Activated T-helper 2 cell treated with anti-CD3 and anti-CD28 coated beads, Interferon-gamma antibody, Interleukin-2, Interleukin-4, amounts not matched to agents 10 μg/mL and 5 μg/mL and 100 μg/mL, durations not matched to agents 14 hours and 24 hours and 36 hours (primary cell): Measurements from ENCODE around the gene PCDHGC3. TPM values are rescaled to one million over a fixed set of nuclear protein-coding genes. Genes with fewer than 3 reads are reported as not detected.
A peak's percentile ranks its signal among the peaks of the same experiment; 100 is the strongest.

Experiments
- DNase-seq: peaks from one replicate; pipeline ENCODE4 v3.0.0; 2021; ENCODE audit warnings: low spot score
- H3K27ac Mint-ChIP-seq: one replicate; pipeline ENCODE4 v1.8.0; 2021; ENCODE audit warnings: mixed read lengths
- H3K27me3 Mint-ChIP-seq: one replicate; pipeline ENCODE4 v1.8.0; 2021; ENCODE audit warnings: low read depth, mixed read lengths
- H3K36me3 Mint-ChIP-seq: one replicate; pipeline ENCODE4 v1.8.0; 2021; ENCODE audit warnings: low read depth, mixed read lengths
- H3K4me1 Mint-ChIP-seq: one replicate; pipeline ENCODE4 v1.8.0; 2021; ENCODE audit warnings: low read depth, mixed read lengths
- H3K4me3 Mint-ChIP-seq: one replicate; pipeline ENCODE4 v1.8.0; 2021; ENCODE audit warnings: low read depth, mild to moderate bottlenecking, moderate library complexity, mixed read lengths
- H3K9me3 Mint-ChIP-seq: one replicate; pipeline ENCODE4 v1.8.0; 2021; ENCODE audit warnings: mixed read lengths
- intact Hi-C: fragments of 100-400 bp; cut with micrococcal nuclease; formaldehyde crosslinking; loops from one replicate; pipeline ENCODE4 v1.15.1; 2023
- total RNA-seq: library from RNA; stranded (reverse); gene quantifications from 2 replicates; pipeline ENCODE4 v1.2.3, GENCODE V29; 2022

PCDHGC3 gene
- total RNA-seq, 1 donor from 2014 or later, result 0.21 TPM

DNA sequence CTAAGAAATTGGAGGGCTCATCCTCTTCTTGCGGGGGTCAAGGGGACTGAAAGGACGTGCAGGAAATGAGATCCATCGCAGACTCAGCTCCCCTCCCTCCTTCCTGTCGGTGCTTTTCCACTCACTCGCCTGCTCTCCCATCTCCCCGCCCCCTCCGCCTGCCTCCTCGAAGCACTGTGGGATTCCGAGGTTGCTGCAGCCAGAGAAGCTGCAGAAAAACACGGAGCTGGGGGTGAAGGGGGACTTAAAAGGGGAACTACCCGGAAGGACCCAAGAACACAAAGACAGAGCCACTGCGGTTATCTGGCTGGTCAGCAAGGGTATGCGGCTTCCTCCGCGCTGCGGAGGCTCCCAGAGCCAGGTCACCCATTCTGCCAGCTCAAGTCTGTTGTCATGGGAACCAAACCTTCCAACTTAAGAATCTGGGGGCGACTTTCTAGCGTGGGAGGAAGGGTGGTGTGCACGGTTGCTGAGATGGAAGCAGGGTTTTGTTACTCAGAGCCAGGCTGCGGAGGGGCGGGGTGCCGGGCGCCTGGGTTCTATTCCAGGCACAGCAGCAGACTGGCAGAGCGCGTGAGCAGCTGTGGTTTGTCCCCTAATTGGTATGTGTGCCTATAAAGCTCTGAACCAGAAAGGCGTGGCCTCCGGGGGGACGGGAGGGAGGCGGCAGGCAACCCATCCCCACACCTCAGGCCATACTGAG, 38.0 kb downstream of the PCDHGC3 start:
- Mint-ChIP-seq H3K4me1 (peaks cover 30% of the 10 kb centered on the region), H3K27me3 (no peaks in the 10 kb centered on the region), H3K27ac (peak overlapping the region; percentile 77), H3K4me3 (peak overlapping the region; percentile 78), H3K36me3 (peaks cover 37% of the 10 kb centered on the region), H3K9me3 (no peaks in the 10 kb centered on the region)
- intact Hi-C loops, result loop anchor here (1.0 to 5.0 kb wide), 6 partner anchors 8 to 187 kb away; partner anchors contain the start of genes PCDHGA10, PCDHGA4, PCDHGB2 and PCDHGC3
- no peak for DNase-seq

DNA sequence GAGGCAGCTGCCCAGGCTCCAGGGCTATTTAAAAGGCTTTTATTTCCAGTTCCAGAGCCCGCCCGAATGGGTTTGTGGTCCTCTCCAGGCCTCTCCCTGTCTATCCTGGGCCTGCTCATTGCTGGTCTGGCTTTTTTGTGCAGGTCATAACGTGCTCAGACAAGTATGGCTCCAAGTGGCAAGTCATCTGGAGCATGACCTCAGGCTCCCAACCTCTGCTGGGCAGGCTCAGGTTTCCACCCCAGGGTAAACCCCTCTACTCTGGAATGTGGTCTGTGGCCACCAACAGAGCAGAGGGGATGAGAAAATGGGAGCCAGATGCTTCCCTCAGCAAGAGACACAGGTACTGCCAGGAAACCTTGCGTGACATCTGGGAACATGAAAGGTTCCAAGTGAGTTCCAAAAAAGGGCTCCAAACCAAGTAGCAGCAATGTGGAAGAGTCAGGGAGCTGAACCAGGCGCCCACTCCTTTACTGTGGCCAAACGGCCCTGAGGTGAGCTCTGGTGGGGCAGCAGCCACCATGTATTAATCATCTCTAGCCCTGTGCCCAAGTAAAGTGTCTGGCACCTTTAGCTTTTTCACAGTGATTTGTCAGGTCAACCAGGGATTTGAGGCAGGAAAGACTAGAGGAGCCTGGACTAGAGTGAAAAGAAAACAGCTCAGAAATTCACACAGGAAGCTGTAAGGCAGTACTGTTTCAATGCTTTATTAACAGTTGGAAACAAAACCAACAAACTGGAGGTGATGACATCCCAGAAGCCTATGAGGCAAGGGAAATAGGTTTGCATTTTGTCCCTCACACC, 38.8 kb downstream of the PCDHGC3 start:
- Mint-ChIP-seq H3K27ac (peak overlapping the region; percentile 62), H3K4me3 (no peak overlapping the region), H3K27me3 (no peaks in the 10 kb centered on the region), H3K4me1 (peaks cover 25% of the 10 kb centered on the region), H3K36me3 (peaks cover 45% of the 10 kb centered on the region), H3K9me3 (no peaks in the 10 kb centered on the region)
- DNase-seq, result no peak
- intact Hi-C loops, result loop anchor here (5.0 kb wide), 3 partner anchors 37 to 157 kb away; partner anchors contain the start of genes PCDHGA4, PCDHGB2 and PCDHGC3

- Mint-ChIP-seq H3K4me3 (no peak overlapping the region), H3K9me3 (no peaks in the 10 kb centered on the region), H3K4me1 (peaks cover 22% of the 10 kb centered on the region), H3K36me3 (peaks cover 51% of the 10 kb centered on the region), H3K27ac (no peak overlapping the region), H3K27me3 (no peaks in the 10 kb centered on the region)
- DNase-seq, result no peak
- intact Hi-C loops, result no loop called here
Measured at GRCh38 chr5:141515141-141515540, 39.4 kb downstream of the PCDHGC3 start.

DNA sequence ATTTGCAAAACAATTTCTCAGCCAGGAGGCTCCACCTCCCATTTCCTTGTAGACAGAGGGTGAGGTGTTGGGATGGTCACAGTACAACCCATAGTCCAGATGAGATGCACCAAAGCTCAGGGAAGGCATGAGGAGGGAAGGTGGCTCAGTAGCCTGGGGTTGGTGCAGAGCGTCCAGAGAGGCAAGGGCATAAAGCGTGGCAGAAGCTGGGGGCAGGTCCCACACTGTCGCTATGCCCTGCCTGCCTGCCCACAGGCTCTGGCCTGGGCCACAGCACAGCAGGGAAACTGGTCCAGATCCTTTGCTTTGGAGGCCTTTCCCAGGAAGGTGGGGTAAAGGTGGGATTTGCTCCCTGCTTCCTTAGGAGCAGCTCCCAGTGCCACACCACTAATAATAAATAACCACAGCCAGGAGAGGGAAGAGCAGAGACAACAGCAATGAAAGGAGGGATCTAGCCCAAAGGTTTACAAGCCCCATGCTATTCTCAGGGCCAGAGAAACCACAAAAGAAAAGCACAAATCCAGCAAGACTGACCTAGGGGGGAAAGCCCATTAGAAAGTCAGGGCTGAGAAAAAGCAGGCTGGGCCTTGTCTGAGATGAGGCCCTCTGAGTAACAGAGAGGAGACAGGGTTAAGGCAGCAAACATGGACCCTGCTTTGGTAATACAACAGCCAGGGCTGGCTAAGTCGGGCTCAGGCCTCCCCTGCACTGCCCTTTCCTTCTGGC, 40.3 kb downstream of the PCDHGC3 start:
- Mint-ChIP-seq H3K4me1 (peaks cover 28% of the 10 kb centered on the region), H3K4me3 (no peak overlapping the region), H3K36me3 (peaks cover 61% of the 10 kb centered on the region)

DNA sequence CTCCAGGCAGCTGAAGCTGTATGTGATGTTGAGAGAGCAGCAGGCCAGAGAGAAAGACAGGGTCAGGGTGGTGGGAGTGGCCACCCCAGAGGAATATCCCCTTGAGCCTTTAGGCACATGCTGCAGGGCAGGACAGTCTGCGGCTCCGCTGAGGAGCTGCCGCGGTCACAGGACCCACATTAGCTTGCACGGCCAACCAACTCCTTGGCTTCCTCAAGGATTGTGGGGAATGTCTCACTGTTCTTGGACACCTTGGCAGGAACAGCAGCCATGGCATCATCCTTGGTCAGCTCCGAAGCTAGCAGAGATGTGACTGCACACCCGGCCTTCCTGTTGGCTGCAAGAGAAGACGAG, 40.9 kb downstream of the PCDHGC3 start:
- Mint-ChIP-seq H3K27ac (no peak overlapping the region), H3K4me3 (no peak overlapping the region), H3K27me3 (no peaks in the 10 kb centered on the region), H3K9me3 (no peaks in the 10 kb centered on the region), H3K4me1 (peaks cover 33% of the 10 kb centered on the region), H3K36me3 (peaks cover 65% of the 10 kb centered on the region)
- intact Hi-C loops, result no loop called here
- no peak for DNase-seq

More for the DNA sequence above, 40.3 kb downstream of the PCDHGC3 start:
- H3K9me3 Mint-ChIP-seq, result no peaks in the 10 kb centered on the region
- H3K27me3 Mint-ChIP-seq, result no peaks in the 10 kb centered on the region
- intact Hi-C loops, result no loop called here
- no peak for DNase-seq
- H3K27ac Mint-ChIP-seq, result no peak overlapping the region

DNA sequence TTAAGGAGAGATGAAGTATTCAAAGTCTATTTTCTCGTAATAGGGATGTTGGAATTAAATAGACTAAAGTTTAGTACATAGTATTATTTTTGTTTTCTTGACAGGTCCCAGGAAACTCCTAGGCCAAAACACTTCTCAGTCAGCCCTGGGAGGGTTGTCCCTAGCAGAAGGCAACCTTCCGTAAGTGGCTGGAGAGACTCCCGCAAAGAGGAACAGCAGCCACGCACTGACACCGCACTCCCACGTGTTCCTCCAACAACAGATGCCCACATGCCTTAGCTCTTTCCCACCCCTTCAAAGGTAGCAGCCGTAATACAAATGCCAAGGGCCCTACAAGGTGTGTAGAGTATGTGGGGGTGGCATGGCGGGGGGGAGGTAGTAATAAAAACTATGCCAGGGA, 41.5 kb downstream of the PCDHGC3 start:
- Mint-ChIP-seq H3K4me3 (no peak overlapping the region), H3K36me3 (peaks cover 72% of the 10 kb centered on the region), H3K27me3 (no peaks in the 10 kb centered on the region), H3K4me1 (peaks cover 39% of the 10 kb centered on the region), H3K27ac (no peak overlapping the region), H3K9me3 (no peaks in the 10 kb centered on the region)
- DNase-seq, result no peak
- intact Hi-C loops, result no loop called here

- intact Hi-C loops, result no loop called here
- no peak for DNase-seq
- Mint-ChIP-seq H3K9me3 (no peaks in the 10 kb centered on the region), H3K4me3 (no peak overlapping the region), H3K27me3 (no peaks in the 10 kb centered on the region), H3K4me1 (peaks cover 40% of the 10 kb centered on the region), H3K36me3 (peaks cover 76% of the 10 kb centered on the region), H3K27ac (no peak overlapping the region)
Measured at GRCh38 chr5:141517880-141518617, 42.3 kb downstream of the PCDHGC3 start.

DNA sequence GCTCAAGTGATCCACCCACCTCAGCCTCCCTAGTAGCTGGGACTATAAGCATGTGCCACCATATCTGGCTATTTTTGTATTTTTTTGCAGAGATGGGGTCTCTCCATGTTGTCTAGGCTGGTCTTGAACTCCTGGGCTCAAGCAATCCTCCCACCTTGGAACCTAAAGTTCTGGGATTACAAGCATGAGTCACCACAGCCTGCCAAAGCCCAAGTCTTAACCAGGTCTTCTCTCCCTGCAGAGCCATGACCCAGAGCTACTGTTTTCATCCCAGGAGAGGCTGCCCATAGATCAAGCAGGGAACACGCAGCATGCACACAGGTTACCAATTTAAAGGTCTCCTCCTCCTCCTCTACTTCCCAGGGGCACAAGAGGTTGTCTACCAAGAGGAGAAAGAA, 42.9 kb downstream of the PCDHGC3 start:
- intact Hi-C loops, result no loop called here
- peaks cover 81% of the 10 kb centered on the region for H3K36me3 Mint-ChIP-seq
- H3K27ac Mint-ChIP-seq, result no peak overlapping the region
- no peak for DNase-seq
- H3K4me1 Mint-ChIP-seq, result peaks cover 37% of the 10 kb centered on the region
- no peaks in the 10 kb centered on the region for H3K9me3 Mint-ChIP-seq
- no peak overlapping the region for H3K4me3 Mint-ChIP-seq
- H3K27me3 Mint-ChIP-seq, result no peaks in the 10 kb centered on the region

GRCh38 chr5:141519605-141520565, 44.1 kb downstream of the PCDHGC3 start:
- Mint-ChIP-seq H3K4me1 (peaks cover 29% of the 10 kb centered on the region), H3K4me3 (no peak overlapping the region), H3K27ac (no peak overlapping the region), H3K9me3 (no peaks in the 10 kb centered on the region), H3K27me3 (no peaks in the 10 kb centered on the region), H3K36me3 (peaks cover 93% of the 10 kb centered on the region)
- no peak for DNase-seq
- intact Hi-C loops, result loop anchor here (5.0 kb wide), 1 partner anchor 37 kb away; no protein-coding TSS in a partner anchor

GRCh38 chr5:141521244-141521781, 45.5 kb downstream of the PCDHGC3 start:
- H3K27me3 Mint-ChIP-seq, result no peaks in the 10 kb centered on the region
- H3K9me3 Mint-ChIP-seq, result no peaks in the 10 kb centered on the region
- H3K27ac Mint-ChIP-seq, result peak overlapping the region; percentile 14
- peaks cover 31% of the 10 kb centered on the region for H3K4me1 Mint-ChIP-seq
- H3K36me3 Mint-ChIP-seq, result peaks cover 97% of the 10 kb centered on the region
- intact Hi-C loops, result loop anchor here (1.0 to 5.0 kb wide), 2 partner anchors 8 to 36 kb away; no protein-coding TSS in a partner anchor
- H3K4me3 Mint-ChIP-seq, result no peak overlapping the region
- no peak for DNase-seq

GRCh38 chr5:141522301-141522700, 46.5 kb downstream of the PCDHGC3 start:
- H3K27me3 Mint-ChIP-seq, result no peaks in the 10 kb centered on the region
- DNase-seq, result no peak
- H3K4me3 Mint-ChIP-seq, result no peak overlapping the region
- H3K36me3 Mint-ChIP-seq, result peaks cover 97% of the 10 kb centered on the region
- intact Hi-C loops, result loop anchor here (5.0 kb wide), 1 partner anchor 35 kb away; no protein-coding TSS in a partner anchor
- H3K27ac Mint-ChIP-seq, result no peak overlapping the region
- no peaks in the 10 kb centered on the region for H3K9me3 Mint-ChIP-seq
- peaks cover 30% of the 10 kb centered on the region for H3K4me1 Mint-ChIP-seq
